WTC11 (cell line): Measurements from ENCODE around the gene COL5A1.

Experiments used
- E2F4 ChIP-seq: sonication (generic); formaldehyde crosslinking; IDR thresholded peaks from 2 replicates; pipeline ENCODE4 v1.8.1; 2022; ENCODE audit warnings: low read depth, mild to moderate bottlenecking, moderate library complexity, missing genetic modification reagents, borderline replicate concordance
- FOXJ3 ChIP-seq: sonication (generic); formaldehyde crosslinking; IDR thresholded peaks from 2 replicates; pipeline ENCODE4 v1.9.0; 2021; ENCODE audit warnings: missing genetic modification reagents, mild to moderate bottlenecking, borderline replicate concordance
- HMGA2 ChIP-seq: fragments of 250-450 bp; sonication (Bioruptor Pico); IDR thresholded peaks from 2 replicates; pipeline ENCODE4 v1.4.0; 2021; ENCODE audit warnings: mild to moderate bottlenecking, moderate library complexity
- JUN ChIP-seq: sonication (generic); formaldehyde crosslinking; IDR thresholded peaks from 2 replicates; pipeline ENCODE4 v1.8.0; 2023; ENCODE audit warnings: mild to moderate bottlenecking, missing genetic modification reagents
- NFATC4 ChIP-seq: fragments of 250-450 bp; sonication (Bioruptor Pico); IDR thresholded peaks from 2 replicates; pipeline ENCODE4 v1.9.0; 2021; ENCODE audit warnings: mild to moderate bottlenecking
- SMAD3 ChIP-seq: sonication (generic); formaldehyde crosslinking; IDR thresholded peaks from 2 replicates; pipeline ENCODE4 v1.8.0; 2022; ENCODE audit warnings: missing genetic modification reagents, mild to moderate bottlenecking, borderline replicate concordance
- USF2 ChIP-seq: sonication (generic); formaldehyde crosslinking; IDR thresholded peaks from 2 replicates; pipeline ENCODE4 v1.8.1; 2023; ENCODE audit warnings: mild to moderate bottlenecking, missing genetic modification reagents, moderate library complexity
- ZSCAN18 ChIP-seq: fragments of 250-450 bp; sonication (Bioruptor Pico); IDR thresholded peaks from 2 replicates; pipeline ENCODE4 v2.1.2; 2022; ENCODE audit warnings: mild to moderate bottlenecking, moderate library complexity
- TF ChIP-seq, protein P1 (sequence below): fragments of 200-600 bp; IDR thresholded peaks from 2 replicates; pipeline ENCODE4 v1.8.0; 2022; ENCODE audit warnings: antibody characterized with exemption

GRCh38 chr9:134757216-134757975 lies 115.8 kb downstream of the COL5A1 start:
- TF ChIP-seq JUN (CRISPR knock-in tag) (no peak), USF2 (CRISPR knock-in tag) (no peak), HMGA2 (CRISPR knock-in tag) (no peak), E2F4 (CRISPR knock-in tag) (no peak), FOXJ3 (CRISPR knock-in tag) (no peak), ZSCAN18 (CRISPR knock-in tag) (no peak), SMAD3 (CRISPR knock-in tag) (no peak), NFATC4 (CRISPR knock-in tag) (no peak)
- TF ChIP-seq, protein P1, sequence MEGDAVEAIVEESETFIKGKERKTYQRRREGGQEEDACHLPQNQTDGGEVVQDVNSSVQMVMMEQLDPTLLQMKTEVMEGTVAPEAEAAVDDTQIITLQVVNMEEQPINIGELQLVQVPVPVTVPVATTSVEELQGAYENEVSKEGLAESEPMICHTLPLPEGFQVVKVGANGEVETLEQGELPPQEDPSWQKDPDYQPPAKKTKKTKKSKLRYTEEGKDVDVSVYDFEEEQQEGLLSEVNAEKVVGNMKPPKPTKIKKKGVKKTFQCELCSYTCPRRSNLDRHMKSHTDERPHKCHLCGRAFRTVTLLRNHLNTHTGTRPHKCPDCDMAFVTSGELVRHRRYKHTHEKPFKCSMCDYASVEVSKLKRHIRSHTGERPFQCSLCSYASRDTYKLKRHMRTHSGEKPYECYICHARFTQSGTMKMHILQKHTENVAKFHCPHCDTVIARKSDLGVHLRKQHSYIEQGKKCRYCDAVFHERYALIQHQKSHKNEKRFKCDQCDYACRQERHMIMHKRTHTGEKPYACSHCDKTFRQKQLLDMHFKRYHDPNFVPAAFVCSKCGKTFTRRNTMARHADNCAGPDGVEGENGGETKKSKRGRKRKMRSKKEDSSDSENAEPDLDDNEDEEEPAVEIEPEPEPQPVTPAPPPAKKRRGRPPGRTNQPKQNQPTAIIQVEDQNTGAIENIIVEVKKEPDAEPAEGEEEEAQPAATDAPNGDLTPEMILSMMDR = no peak
